HEK293 (cell line): ENCODE data around the gene SCYL1.

Source experiments
- BCL11B ChIP-seq: fragments of 450-650 bp; formaldehyde crosslinking; IDR thresholded peaks from 2 replicates; pipeline ENCODE4 v1.5.1; 2016; ENCODE audit warnings: low read depth, missing biosample characterization, missing genetic modification characterization
- CTCF ChIP-seq: fragments of 450-650 bp; formaldehyde crosslinking; IDR thresholded peaks from 2 replicates; pipeline ENCODE4 v1.5.1; 2016; ENCODE audit warnings: missing biosample characterization, missing genetic modification characterization
- PRDM10 ChIP-seq: fragments of 450-650 bp; formaldehyde crosslinking; IDR thresholded peaks from 2 replicates; pipeline ENCODE4 v1.5.1; 2016; ENCODE audit warnings: missing biosample characterization, missing genetic modification characterization
- SALL2 ChIP-seq: fragments of 450-650 bp; formaldehyde crosslinking; IDR thresholded peaks from 2 replicates; pipeline ENCODE4 v1.5.0; 2017; ENCODE audit warnings: missing biosample characterization, mild to moderate bottlenecking, missing genetic modification characterization, borderline replicate concordance
- SCRT1 ChIP-seq: fragments of 450-650 bp; formaldehyde crosslinking; IDR thresholded peaks from 2 replicates; pipeline ENCODE4 v1.5.1; 2016; ENCODE audit warnings: missing biosample characterization, missing genetic modification characterization, borderline replicate concordance
- SP2 ChIP-seq: fragments of 450-650 bp; formaldehyde crosslinking; IDR thresholded peaks from 2 replicates; pipeline ENCODE4 v1.5.1; 2016; ENCODE audit warnings: missing biosample characterization, missing genetic modification characterization
- TCF7L2 ChIP-seq: IDR thresholded peaks from 2 replicates; pipeline ENCODE4 v1.6.1; 2011; ENCODE audit warnings: low read depth, mild to moderate bottlenecking, inconsistent platforms, low read length, moderate library complexity, borderline replicate concordance
- TSHZ1 ChIP-seq: fragments of 450-650 bp; formaldehyde crosslinking; IDR thresholded peaks from 2 replicates; pipeline ENCODE4 v1.5.1; 2016; ENCODE audit warnings: missing biosample characterization, missing genetic modification characterization, borderline replicate concordance
- ZFP3 ChIP-seq: fragments of 450-650 bp; formaldehyde crosslinking; IDR thresholded peaks from 2 replicates; pipeline ENCODE4 v1.5.1; 2016; ENCODE audit warnings: low read depth, missing biosample characterization, missing genetic modification characterization
- ZNF24 ChIP-seq: fragments of 450-650 bp; formaldehyde crosslinking; IDR thresholded peaks from 2 replicates; pipeline ENCODE4 v1.5.1; 2016; ENCODE audit warnings: missing biosample characterization, missing genetic modification characterization
- ZNF610 ChIP-seq: fragments of 450-650 bp; formaldehyde crosslinking; IDR thresholded peaks from 2 replicates; pipeline ENCODE4 v1.5.1; 2016; ENCODE audit warnings: missing biosample characterization, missing genetic modification characterization, borderline replicate concordance
- ZNF768 ChIP-seq: fragments of 450-650 bp; formaldehyde crosslinking; IDR thresholded peaks from 2 replicates; pipeline ENCODE4 v1.5.1; 2018; ENCODE audit warnings: missing biosample characterization, mild to moderate bottlenecking, missing genetic modification characterization

- TF ChIP-seq CTCF (tag by site-specific recombination) = no peak
- no peak for TF ChIP-seq PRDM10 (tag by site-specific recombination)
- TF ChIP-seq SP2 = no peak
- TF ChIP-seq TSHZ1 (tag by site-specific recombination) = no peak
- TF ChIP-seq ZNF610 (tag by site-specific recombination) = no peak
- TF ChIP-seq ZFP3 (tag by site-specific recombination) = no peak
- no peak for TF ChIP-seq BCL11B (tag by site-specific recombination)
- TF ChIP-seq SALL2 = no peak
- TF ChIP-seq ZNF24 (tag by site-specific recombination) = no peak
- no peak for TF ChIP-seq TCF7L2
- no peak for TF ChIP-seq ZNF768 (tag by site-specific recombination)
- TF ChIP-seq SCRT1 = no peak
Measured at GRCh38 chr11:65505466-65506289, 19.2 kb upstream of the SCYL1 start.
